ENCODE measurements around the gene ZNF232.
"Not testable (repeated sequence)": the region's sequence is repeated elsewhere in the genome, so short reads cannot be mapped to it uniquely, and the experiment has no call there.

ZNF232 gene

DNA sequence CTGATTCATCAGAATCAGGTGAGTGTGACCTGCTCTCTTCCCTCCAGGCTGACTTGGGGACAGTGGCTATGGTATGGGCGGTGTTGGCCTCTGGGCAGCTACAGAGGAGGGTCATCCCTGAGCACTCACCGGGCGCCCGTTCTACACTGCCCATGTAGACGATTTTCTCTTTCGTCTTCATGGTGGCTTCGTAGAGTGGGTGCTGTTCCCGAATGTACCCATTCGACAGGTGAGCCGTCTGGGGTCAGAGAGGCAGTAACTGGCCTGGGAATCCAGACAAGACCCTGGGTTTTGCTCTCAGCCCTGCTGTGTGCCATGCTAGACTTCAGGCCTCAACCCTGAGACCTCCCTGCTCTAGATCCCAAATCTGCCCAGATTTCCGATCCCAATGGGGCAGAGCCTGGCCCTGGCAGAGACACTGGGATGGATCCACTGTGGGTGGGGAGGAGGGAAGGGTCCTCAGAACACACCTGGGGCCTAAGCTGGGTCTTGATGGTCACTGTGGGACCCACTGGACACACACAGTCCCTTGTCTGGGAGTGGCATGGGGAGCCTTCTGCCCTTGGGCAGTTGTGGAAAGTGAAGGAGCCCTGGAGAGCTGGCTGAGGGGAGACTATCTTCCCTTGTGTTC is 17.3 kb upstream of the ZNF232 start:
- DNase-seq = no peak

DNA sequence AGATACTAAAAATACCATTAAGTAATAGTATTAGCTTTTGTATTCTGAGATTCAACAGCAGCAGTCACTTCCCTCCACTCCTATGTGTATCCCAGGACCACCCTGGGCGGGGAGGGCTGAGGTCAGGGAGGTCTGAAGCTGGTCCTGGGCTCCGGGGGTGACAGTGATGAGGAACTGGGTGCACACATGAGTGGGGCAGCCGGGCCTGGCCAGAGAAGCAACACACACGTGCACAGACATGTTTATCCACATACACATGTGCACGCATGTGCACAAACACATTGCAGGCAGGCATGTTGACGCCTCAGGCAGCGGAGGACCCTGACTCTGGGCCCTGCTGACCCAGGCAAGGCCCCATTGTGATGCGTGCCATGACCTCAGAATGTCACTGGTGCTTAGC is 16.7 kb upstream of the ZNF232 start:
- DNase-seq = not testable (repeated sequence)

DNA sequence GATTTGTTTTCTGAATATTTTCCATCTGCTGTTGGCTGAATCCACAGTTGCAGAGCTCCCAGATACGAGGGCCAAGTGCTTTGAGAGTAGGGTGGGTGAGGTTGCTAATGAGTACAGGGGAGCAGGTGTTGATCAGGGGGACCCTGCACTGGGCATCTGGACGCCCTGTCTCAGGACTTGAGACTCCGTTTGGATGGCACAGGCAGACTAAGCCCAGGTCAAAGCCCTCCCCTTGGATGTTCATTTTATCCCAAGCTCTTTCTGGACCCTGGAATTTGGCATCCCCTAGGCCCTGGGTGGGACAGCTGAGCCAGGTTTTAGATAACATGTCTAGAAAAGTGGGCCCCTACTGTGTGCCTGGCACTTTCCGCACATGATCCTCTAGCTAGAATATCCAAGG is 16.2 kb upstream of the ZNF232 start:
- no peak for DNase-seq

DNA sequence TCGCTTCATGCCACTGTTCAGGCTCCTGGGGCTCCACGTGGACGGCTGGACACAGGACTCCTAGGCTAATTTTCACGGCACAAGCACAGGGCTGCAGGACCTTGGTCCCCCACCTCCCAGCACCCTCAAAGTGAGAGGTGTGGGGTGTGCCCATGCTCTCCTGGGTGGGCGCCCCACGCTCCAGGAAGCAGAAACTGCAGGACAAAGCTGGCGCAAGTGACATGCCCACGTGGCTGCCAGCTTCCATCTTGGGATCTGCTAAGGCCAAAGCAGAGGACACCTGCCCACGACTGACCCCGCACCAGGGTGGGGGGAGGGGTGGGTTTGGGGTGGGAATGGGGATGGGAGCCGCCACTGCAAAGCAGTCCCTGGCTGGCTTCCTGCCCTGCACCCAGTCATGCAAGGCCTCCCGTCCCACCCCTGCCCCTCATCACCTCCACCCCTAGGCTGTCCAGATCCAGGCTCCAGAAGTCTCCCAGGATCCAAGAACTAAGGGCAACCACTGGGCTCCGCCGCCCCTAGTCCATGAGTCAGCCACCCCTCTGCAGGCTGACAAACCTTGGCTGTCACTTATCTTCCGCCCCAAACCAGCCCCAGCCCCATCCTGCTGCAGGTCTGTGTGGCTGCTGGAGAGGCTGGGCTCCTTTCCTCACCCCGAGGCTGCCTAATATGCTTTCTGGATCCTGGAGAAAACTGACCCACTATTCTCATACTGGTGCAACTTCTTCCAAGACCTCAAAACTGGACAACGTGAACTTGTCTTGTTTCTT is 15.2 kb upstream of the ZNF232 start:
- DNase-seq = no peak

DNA sequence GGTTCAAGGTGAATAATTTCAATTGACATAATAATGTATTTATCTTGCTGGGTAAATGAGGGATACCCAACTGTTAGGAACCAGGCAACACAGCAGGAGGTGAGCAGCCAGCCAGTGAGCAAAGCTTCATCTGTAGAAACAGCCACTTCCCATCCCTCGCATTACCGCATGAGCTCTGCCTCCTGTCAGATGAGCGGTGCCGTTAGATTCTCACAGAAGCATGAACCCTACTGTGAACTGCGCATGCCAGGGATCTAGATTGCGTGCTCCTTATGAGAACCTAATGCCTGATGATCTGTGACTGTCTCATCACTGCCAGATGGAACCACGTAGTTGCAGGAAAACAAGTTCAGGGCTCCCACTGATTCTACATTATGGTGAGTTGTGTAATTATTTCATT is 13.2 kb upstream of the ZNF232 start:
- DNase-seq = not testable (repeated sequence)

DNA sequence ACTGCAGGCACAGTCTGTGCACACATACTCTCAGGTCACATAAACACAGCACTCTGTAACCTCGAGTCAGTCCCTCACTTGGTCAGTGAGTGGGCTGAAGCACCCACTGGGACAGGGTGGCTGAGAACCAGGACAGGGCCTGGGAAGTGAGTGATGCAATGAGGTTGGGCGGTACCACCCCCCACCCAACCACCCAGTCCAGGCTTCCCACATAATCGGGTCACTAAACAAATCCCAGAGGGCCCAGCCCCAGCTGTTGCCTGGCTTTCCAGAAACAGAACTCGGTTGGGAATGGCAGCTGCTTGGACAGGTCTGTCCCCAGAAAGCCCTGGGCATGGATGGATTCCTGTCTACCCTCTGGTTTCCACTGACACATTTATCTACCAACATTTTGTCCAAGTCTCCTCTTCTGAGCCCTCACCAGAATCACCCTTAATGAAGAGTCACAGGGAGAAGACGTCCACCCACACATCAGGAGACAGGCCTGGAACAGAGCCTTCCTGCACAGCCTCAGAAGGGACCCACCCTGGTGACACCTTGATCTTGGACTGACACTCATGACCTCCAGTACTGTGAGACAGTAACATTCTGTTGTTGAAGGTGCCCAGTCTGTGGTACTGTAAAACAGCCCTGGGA is 12.6 kb upstream of the ZNF232 start:
- DNase-seq = not testable (repeated sequence)

DNA sequence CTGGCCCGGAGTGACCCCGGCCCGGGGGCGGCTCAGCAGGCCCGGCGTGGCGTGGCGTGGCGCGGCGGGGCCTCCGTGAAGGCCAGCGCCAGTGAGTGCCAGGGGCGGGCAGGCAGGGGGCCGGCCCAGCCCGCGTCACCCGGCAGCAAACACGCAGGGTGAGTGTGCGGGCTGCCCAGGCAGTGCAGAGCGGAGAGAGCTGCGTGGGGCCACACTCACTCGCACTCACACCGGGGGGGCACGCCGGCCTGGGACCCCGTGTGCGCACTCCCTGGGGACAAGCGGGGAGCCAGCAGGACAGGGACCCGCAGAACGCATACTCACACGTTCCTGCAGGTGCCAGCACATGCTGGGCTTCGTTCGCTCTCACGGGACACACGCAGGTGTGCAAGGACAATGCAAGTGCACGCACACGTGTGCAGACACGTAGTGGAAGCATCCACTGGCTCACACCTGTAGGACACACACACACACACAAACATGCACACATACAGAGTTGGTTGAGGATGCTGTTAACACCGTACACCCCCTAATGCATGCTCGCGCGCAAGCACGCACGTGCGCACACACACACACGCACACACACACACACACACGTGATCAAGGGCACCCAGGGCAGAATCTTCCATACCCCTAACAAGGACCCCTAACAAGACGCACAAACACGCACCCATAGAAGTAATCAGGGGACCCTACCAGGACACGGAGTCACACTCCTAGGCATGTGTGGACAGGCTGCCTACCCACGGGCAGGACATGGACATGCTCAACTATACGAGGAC is 11.9 kb upstream of the ZNF232 start:
- no peak for DNase-seq

DNA sequence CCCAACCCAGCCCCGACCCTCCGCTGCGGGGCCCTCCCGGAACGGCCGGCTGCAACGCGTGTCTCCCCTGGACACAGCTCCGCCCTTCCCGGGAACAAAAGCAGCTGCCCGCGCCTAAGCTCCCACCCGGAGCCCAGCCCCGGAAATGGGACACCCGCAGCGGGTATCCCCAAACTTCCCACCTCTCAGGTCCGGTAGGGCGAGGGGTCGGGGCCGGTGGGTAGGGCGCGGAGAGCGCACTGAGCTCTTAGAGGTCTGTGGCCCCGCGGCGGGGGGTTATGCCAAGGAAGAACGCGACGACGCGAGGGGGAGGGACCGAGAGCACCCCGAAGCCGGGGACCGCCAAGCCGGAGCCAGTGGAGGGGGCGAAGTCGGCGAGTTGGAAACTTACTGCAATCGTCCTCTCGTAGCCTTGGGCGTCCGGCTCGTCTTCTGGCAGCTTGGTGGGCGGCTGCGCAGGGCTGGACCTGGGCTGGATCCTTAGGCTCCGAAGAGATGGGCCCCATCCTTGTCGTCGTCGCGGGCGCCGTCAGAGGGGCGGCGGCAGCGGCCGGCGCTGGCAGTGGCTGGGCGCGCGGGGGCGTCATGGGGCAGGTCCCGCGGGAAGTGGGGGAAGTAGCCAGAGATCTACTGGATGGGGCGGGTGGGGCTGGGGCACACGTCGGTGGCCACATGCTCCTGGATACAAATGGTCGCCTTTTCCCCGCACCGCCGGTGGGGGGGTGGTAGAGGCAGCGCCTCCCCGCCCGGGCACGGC is 11.1 kb upstream of the ZNF232 start:
- DNase-seq = no peak

DNA sequence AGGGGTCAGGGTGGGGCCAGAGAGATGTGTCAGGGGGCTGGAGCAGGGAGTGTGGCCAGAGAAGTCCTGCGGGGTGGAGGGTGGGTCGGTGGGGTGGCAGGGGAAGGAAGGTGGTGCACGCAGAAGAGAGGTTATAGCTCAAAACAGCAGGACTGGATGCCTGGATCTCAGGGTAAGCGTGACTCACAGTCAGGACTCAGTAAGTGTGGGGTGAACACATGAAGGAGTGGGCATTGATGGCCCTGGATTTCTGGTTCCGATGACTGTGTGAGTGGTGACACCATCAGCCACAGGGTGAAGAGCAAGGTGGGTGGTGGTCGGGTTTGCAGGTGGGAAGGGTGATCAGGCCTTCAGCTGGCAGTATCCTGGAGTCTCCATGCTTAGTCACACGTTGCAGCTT is 10.4 kb upstream of the ZNF232 start:
- not testable (repeated sequence) for DNase-seq

DNA sequence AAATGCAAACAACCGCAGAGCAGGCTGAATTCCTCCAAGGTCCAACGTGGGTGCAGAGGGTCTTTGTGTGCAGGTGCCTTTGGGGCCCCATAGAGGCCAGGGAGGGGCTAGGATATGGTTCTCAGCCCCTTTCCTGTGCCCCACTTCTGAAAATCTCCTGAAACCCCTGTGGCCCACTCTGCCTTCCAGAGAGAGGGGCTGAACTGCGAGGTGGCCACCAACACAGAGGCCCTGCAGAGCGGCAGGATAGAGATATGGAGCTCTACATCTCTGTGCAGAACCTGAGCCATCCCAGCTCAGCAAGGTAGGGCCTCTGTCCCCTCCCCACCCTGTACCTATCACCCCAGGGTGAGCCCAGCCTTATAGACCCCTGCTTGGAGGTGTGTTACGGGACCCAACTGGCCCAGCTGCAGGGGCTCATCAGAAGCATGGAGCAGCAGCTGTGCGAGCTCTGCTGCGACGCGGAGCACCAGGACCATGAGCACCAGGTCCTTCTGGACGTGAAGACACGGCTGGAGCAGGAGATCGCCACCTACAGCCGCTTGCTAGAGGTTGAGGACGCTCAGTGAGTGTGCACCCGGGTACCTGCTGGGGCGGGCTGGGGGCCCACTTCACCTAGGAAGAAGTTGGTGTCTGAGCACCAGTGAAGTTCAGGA is 9.6 kb upstream of the ZNF232 start:
- no peak for DNase-seq

DNA sequence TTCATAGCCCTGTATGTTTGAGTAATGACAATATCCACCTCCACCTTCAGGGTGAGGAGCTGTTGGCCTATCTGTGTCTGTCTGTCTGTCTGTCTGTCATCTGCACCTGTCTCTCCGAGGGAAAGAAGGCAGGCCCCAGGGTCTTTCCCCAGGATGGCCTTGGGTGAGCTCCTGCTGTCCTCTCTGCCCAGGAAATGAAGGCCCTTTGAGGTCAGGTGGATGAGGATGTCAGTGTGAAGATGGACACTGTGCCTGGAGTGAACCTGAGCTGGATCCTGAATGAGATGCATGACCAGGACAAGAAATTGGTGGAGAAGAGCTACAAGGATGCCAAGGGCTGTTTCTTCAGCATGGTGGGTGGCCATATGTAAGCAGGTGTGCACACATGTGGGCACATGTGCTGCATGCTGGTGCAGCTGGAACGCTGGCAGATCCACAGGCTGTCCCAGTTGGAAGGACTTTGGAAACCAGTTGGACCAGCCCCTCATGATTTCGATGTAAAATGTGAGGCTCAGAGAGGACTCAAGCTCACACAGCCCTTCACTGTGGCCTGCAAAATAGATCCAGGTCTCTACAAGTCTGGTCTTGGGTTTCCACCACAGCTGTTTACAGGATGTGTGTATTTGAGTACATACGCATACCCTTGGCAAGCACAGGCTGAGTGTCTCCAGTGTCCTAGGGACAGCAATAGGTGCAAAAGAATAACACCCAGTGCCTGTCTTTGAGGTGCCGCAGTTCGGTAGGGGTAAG is 8.9 kb upstream of the ZNF232 start:
- DNase-seq = not testable (repeated sequence)

DNA sequence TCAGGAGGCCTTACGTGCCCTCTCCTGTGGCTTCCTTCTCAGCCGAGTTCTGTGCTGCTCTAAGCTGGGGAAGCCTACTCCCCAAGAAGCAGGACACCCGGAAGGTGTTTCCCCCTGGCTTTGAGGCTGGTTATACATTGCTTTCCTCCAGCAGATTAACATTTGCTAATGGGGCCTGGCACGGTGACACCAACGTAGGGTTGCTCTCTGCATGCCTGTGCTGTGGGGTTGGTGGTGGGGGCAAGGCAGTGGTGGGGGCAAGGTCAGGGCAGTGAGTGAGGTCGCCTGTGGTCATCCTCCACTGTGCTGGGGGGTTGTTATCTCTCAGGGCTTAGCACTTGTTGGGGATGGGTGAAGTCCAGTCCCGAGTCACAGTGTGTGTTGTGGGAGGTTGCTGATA is 8.4 kb upstream of the ZNF232 start:
- no peak for DNase-seq

DNA sequence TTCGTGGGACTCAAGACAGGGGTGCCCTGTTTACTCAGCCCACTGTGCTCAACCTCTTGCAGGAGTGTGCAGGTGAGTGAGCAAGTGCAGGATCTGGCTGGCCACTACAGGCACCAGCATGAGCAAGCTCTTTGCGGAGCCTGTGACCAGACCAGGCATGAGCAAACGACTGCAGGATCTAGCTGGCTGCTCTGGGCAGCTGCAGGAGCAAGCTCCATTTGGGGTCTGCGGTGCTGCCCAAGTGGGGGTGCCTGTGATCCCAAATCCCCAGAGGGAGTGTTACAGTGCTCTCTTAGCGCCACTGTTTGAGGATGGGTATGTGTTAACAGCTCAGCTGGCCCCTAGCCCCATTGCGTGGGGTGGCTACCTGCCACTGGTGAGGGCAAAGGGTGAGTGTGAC is 6.5 kb upstream of the ZNF232 start:
- no peak for DNase-seq

DNA sequence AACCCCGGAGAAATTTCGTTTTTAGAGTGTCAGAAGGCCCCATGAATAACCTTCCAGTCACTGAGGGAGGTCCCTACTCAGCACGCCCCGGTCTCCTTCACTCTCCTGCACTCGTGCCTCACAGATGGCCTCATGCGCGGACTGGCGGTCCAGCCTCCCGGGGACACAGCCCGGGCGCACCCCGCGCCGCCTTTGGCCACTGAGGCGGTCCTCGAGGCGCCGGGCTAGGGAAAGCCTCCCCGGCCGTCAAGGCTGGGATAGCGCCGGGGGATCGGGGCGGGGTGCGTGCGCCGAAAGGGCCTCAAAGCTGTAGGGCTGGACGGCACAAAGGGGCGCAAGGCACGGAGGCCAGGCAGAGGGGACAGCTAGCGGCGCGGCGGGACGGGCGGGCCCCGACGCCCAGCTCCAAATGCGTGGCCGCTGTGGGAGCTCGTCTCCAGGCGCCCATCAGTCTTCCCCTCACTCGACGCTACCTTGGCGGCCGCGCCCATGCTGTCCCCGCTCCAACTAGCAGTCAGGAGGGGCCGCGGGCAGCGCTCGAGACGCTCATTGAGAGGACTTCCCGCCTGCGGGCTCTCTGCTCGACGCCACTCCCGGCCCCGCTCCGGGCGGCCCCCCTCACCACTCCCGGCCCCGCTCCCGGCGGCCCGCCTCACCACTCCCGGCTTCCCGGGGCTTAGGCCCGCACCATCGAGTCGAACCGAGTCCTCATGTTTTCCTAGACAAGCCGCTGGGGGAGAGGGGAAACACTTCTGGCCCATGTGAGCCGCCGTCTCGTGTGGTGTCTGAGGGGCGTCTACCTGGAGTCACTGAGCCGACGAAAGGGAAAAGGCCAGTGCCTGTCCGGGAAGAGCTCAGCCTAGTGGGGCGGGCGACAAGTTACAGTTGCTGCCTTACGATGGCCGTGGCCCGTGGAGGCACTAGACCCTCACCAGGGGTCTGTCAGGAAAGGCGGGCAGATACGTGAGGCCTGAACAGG is 4.3 kb upstream of the ZNF232 start, which contains the start of gene USP6:
Gene USP6, plus strand, starts transcription at position 360 of the 979 bp plus-strand sequence. CDS start 14,336 bp downstream, outside the sequence.
- no peak for DNase-seq

DNA sequence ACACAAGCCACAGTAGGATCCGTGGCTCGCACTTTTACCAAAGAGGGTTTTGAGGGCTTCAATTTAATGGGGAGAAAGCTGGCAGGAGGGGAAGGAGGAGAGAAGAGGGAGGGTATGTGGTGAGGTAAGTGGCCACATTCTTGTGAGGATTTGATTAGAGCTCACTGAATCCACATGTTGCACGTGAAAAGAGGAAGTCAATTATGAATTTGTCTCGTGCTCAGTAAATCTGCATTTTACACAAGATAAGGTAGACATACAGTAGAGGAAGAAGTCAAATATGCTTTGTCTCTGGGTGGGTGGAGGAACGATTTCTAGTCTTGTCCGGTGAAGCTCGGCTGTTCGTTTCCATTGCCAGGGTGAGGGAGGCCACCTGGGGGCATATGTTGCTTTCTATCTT is 862 bp downstream of the ZNF232 start:
- DNase-seq = no peak

DNA sequence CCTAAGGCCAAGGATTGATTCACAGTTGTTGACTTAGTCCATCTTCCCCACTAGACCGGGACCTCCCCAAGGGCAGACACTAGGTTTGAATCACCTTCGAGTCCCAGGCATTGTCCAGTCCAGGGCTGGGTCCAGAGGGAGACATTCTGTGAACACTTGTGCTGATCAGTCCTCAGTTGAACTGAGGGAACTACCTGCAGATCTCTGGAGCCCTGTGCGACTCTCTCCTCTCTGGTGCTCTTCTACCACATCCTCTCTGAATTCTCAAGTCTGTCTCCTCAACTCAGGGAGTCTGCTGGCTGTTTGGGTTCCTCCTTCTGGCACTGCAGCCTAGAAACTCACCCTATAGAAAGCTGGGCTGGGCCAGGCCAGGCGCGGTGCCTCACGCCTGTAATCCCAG is 10.8 kb downstream of the ZNF232 start:
- DNase-seq = no peak

DNA sequence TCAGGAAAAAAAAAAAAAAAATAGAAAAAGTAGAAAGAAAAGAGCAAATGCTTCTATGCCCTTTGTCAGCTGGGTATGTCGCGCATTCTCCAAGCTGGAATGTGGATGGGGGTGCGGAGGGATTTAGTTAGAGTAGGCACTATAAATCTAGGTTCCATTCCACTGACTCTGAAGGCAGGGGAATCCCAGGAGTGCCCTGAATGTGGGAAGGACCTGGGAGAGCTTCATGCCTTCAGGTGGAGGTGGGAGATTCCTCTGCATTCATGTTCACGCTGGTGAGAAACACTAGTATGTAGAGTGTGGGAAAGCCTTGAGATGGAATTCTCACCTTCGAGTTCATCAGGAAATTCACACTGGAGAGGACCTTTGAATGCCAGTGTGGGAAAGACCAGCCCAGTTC is 12.4 kb downstream of the ZNF232 start:
- DNase-seq = no peak

DNA sequence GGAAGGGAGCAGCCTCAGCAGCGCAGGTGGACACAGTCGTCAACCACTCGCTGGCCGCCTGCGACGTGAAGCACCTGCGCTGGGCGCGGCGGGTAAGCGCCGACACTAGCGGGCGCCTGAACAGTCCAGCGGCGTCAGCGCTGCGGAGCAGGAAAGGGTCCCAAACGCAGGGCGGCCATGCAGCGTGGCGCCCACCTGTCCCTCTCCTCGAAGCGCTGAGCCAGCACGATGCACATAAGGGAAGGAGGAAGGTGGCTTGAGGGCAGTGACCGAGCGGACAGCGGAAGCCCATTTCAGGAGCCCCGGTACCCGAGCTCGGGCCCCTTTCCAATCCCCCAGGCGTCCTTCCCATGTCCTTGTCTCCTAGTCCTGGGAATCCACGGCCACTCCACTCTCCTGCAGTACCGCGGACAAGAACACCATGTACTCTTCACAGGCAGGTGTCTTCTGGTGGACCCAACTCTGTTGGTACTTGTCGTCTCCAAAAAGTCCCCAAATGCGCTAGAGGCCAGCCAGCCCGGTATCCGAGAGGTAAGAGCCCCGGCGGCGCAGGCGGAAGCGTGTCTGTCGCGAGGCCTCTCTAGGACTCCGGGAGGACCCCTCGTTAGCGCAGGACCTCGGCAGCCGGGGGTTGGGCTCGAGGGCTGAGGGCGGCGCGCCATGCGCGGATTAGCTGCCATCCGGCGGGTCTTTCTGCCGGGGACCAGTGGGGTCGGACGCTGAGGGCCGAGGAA is 14.4 kb downstream of the ZNF232 start:
- peak; percentile 29 for DNase-seq

DNA sequence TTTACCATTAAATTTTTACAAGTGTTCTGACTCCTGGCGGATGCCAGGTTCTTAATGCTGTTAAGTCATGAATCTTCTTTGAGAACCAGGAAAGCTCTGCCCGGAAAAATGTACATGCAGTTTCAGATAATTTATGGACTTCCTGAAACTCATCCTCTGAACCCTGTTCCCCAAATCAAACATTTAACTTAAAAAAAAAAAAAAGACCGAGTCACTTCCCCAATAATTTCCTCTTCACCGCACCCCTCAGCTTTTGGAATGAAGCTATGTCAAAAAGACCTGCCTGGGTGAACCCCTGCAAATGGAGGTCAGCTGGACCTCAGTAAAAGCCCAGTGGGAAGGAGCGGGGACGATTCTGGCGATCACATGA is 15.0 kb downstream of the ZNF232 start:
- no peak for DNase-seq

Data from stimulated activated CD4-positive, alpha-beta T cell treated with anti-CD3 and anti-CD28 coated beads, Interleukin-1b, Interleukin-23, amount 100 ng/mL, for 48 hours (primary cell).